Measurements from ENCODE around the gene DRC3. TPM values are rescaled to one million over a fixed set of nuclear protein-coding genes. Genes with fewer than 3 reads are reported as not detected.

Gene DRC3
- total RNA-seq, 1 experiment from 2014 or later, result not detected

DNA sequence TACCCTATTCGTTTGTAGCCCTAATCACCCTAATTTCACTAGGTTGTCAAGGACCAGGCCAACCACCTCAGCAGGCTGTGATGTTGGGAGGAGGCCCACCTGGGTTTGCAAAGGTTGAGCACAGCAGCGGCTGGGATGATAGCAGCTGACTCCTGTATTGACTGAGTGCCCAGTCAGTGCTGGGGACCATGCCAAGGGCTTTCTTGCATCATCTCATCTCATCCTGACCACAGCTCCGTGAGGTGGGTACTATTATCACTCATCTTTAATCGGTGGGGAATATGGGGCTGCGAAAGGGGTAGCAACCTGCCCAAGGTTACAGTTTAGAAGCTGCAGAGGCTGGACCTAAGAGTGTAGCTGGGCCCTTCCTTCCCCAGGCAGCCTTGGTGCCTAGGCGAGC is 54.6 kb downstream of the DRC3 start:
- no peak overlapping the region for H2AFZ ChIP-seq (ENCODE audit: low read length)
- H3K9ac ChIP-seq (ENCODE audit: low read length), result no peak overlapping the region
- no peaks in the 10 kb centered on the region for H3K9me3 ChIP-seq (ENCODE audit: low read length)
- H4K20me1 ChIP-seq (ENCODE audit: insufficient read depth, low read depth, low read length), result no peaks in the 10 kb centered on the region
- peaks cover 6% of the 10 kb centered on the region for H3K4me1 ChIP-seq (ENCODE audit: low read length)
- no peak for DNase-seq
- no peak overlapping the region for H3K4me3 ChIP-seq (ENCODE audit: low read length)
- H3K27ac ChIP-seq (ENCODE audit: low read length), result no peak overlapping the region
- H3K4me2 ChIP-seq (ENCODE audit: low read depth, low read length, poor library complexity, severe bottlenecking), result no peak overlapping the region
- H3K36me3 ChIP-seq (ENCODE audit: insufficient read depth, low read length), result peaks cover 11% of the 10 kb centered on the region; the same call in 1 of the 2 replicates
- no peaks in the 10 kb centered on the region for H3K9me2 ChIP-seq (replicated peaks; ENCODE audit: insufficient read depth, low read length)
- H3K79me2 ChIP-seq (ENCODE audit: low read length), result peaks cover 31% of the 10 kb centered on the region
- no peaks in the 10 kb centered on the region for H3K27me3 ChIP-seq (ENCODE audit: low read length)

- Histone ChIP-seq H3K9me2 (replicated peaks; ENCODE audit: insufficient read depth, low read length) (no peaks in the 10 kb centered on the region), H3K4me1 (ENCODE audit: low read length) (peaks cover 17% of the 10 kb centered on the region), H3K4me2 (ENCODE audit: low read depth, low read length, poor library complexity, severe bottlenecking) (no peak overlapping the region), H3K9ac (ENCODE audit: low read length) (no peak overlapping the region), H3K4me3 (ENCODE audit: low read length) (no peak overlapping the region), H3K79me2 (ENCODE audit: low read length) (peaks cover 41% of the 10 kb centered on the region), H3K27ac (ENCODE audit: low read length) (no peak overlapping the region), H3K9me3 (ENCODE audit: low read length) (no peaks in the 10 kb centered on the region), H3K36me3 (ENCODE audit: insufficient read depth, low read length) (peaks cover 10% of the 10 kb centered on the region; the same call in 1 of the 2 replicates), H3K27me3 (ENCODE audit: low read length) (no peaks in the 10 kb centered on the region), H4K20me1 (ENCODE audit: insufficient read depth, low read depth, low read length) (no peaks in the 10 kb centered on the region), H2AFZ (ENCODE audit: low read length) (no peak overlapping the region)
- no peak for DNase-seq
These were observed 55.7 kb downstream of the DRC3 start for GRCh38 chr17:18028114-18028951.

DNA sequence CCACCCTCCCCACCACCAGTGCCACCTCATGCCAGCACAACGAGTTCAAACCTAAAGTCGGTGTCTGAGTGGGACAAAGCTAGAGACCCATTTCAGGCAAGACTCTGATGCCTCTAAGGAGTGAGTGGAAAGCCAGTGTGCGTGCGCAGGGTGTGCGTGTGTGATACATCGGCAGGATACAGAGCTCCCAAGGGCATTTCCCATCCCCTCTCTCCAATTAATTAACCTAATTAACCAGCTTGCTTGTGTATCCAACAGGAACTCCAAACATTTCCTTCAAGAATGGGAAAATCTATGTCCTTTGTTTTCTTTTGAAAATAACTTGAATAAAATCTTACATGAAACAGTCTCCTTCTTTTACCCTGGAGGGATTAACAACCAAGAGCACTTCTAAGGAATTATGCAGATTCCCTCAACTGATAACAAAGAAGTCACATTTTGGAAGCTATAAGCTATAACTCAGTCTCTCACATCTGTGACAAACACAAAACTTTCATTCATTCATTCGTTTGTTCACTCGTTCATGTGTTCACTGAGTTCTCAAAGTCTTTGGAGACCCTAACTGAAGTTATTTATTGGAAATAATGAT is 56.4 kb downstream of the DRC3 start:
- Histone ChIP-seq H3K27me3 (ENCODE audit: low read length) (no peaks in the 10 kb centered on the region), H4K20me1 (ENCODE audit: insufficient read depth, low read depth, low read length) (no peaks in the 10 kb centered on the region), H3K9me3 (ENCODE audit: low read length) (no peaks in the 10 kb centered on the region), H3K9ac (ENCODE audit: low read length) (no peak overlapping the region), H3K4me1 (ENCODE audit: low read length) (peaks cover 20% of the 10 kb centered on the region), H3K27ac (ENCODE audit: low read length) (no peak overlapping the region), H3K4me3 (ENCODE audit: low read length) (no peak overlapping the region), H3K9me2 (replicated peaks; ENCODE audit: insufficient read depth, low read length) (no peaks in the 10 kb centered on the region), H3K36me3 (ENCODE audit: insufficient read depth, low read length) (peaks cover 7% of the 10 kb centered on the region; the same call in 1 of the 2 replicates), H3K4me2 (ENCODE audit: low read depth, low read length, poor library complexity, severe bottlenecking) (no peak overlapping the region), H2AFZ (ENCODE audit: low read length) (no peak overlapping the region), H3K79me2 (ENCODE audit: low read length) (peaks cover 47% of the 10 kb centered on the region)
- no peak for DNase-seq

GRCh38 chr17:18031955-18032354 is 59.3 kb downstream of the DRC3 start:
- peaks cover 7% of the 10 kb centered on the region; the same call in 1 of the 2 replicates for H3K36me3 ChIP-seq (ENCODE audit: insufficient read depth, low read length)
- peak overlapping the region; percentile 19; the same call in 1 of the 2 replicates for H3K9ac ChIP-seq (ENCODE audit: low read length)
- peaks cover 39% of the 10 kb centered on the region for H3K4me1 ChIP-seq (ENCODE audit: low read length)
- DNase-seq, result no peak
- H3K79me2 ChIP-seq (ENCODE audit: low read length), result peaks cover 75% of the 10 kb centered on the region
- H3K9me3 ChIP-seq (ENCODE audit: low read length), result no peaks in the 10 kb centered on the region
- H3K9me2 ChIP-seq (replicated peaks; ENCODE audit: insufficient read depth, low read length), result no peaks in the 10 kb centered on the region
- H4K20me1 ChIP-seq (ENCODE audit: insufficient read depth, low read depth, low read length), result no peaks in the 10 kb centered on the region
- H3K27me3 ChIP-seq (ENCODE audit: low read length), result no peaks in the 10 kb centered on the region
- H2AFZ ChIP-seq (ENCODE audit: low read length), result no peak overlapping the region
- H3K4me3 ChIP-seq (ENCODE audit: low read length), result no peak overlapping the region
- H3K27ac ChIP-seq (ENCODE audit: low read length), result no peak overlapping the region
- H3K4me2 ChIP-seq (ENCODE audit: low read depth, low read length, poor library complexity, severe bottlenecking), result no peak overlapping the region

- H3K9ac ChIP-seq (ENCODE audit: low read length), result no peak overlapping the region; the same call in 1 of the 2 replicates
- DNase-seq, result peak; percentile 94
- no peaks in the 10 kb centered on the region for H3K9me3 ChIP-seq (ENCODE audit: low read length)
- H2AFZ ChIP-seq (ENCODE audit: low read length), result no peak overlapping the region
- H3K4me1 ChIP-seq (ENCODE audit: low read length), result peaks cover 52% of the 10 kb centered on the region
- H3K9me2 ChIP-seq (replicated peaks; ENCODE audit: insufficient read depth, low read length), result no peaks in the 10 kb centered on the region
- peak overlapping the region; percentile 15 for H3K4me2 ChIP-seq (ENCODE audit: low read depth, low read length, poor library complexity, severe bottlenecking)
- H3K79me2 ChIP-seq (ENCODE audit: low read length), result peaks cover 84% of the 10 kb centered on the region
- H3K27me3 ChIP-seq (ENCODE audit: low read length), result no peaks in the 10 kb centered on the region
- H3K36me3 ChIP-seq (ENCODE audit: insufficient read depth, low read length), result no peaks in the 10 kb centered on the region
- H3K27ac ChIP-seq (ENCODE audit: low read length), result no peak overlapping the region
- no peak overlapping the region for H3K4me3 ChIP-seq (ENCODE audit: low read length)
- no peaks in the 10 kb centered on the region for H4K20me1 ChIP-seq (ENCODE audit: insufficient read depth, low read depth, low read length)
These were observed 60.9 kb downstream of the DRC3 start for GRCh38 chr17:18033442-18034099.

GRCh38 chr17:18035704-18036103 is 63.0 kb downstream of the DRC3 start:
- H3K4me3 ChIP-seq (ENCODE audit: low read length), result no peak overlapping the region
- H3K9me3 ChIP-seq (ENCODE audit: low read length), result no peaks in the 10 kb centered on the region
- H3K27ac ChIP-seq (ENCODE audit: low read length), result no peak overlapping the region
- H3K36me3 ChIP-seq (ENCODE audit: insufficient read depth, low read length), result no peaks in the 10 kb centered on the region
- H3K27me3 ChIP-seq (ENCODE audit: low read length), result no peaks in the 10 kb centered on the region
- no peak overlapping the region for H3K9ac ChIP-seq (ENCODE audit: low read length)
- H4K20me1 ChIP-seq (ENCODE audit: insufficient read depth, low read depth, low read length), result no peaks in the 10 kb centered on the region
- no peak for DNase-seq
- no peak overlapping the region for H2AFZ ChIP-seq (ENCODE audit: low read length)
- peaks cover 58% of the 10 kb centered on the region for H3K4me1 ChIP-seq (ENCODE audit: low read length)
- no peak overlapping the region for H3K4me2 ChIP-seq (ENCODE audit: low read depth, low read length, poor library complexity, severe bottlenecking)
- H3K9me2 ChIP-seq (replicated peaks; ENCODE audit: insufficient read depth, low read length), result no peaks in the 10 kb centered on the region
- H3K79me2 ChIP-seq (ENCODE audit: low read length), result peaks cover 90% of the 10 kb centered on the region

- H3K27me3 ChIP-seq (ENCODE audit: low read length), result no peaks in the 10 kb centered on the region
- H3K79me2 ChIP-seq (ENCODE audit: low read length), result peaks cover 92% of the 10 kb centered on the region
- peaks cover 68% of the 10 kb centered on the region for H3K4me1 ChIP-seq (ENCODE audit: low read length)
- peak overlapping the region; percentile 70 for H3K27ac ChIP-seq (ENCODE audit: low read length)
- H3K4me3 ChIP-seq (ENCODE audit: low read length), result peak overlapping the region; percentile 81
- no peaks in the 10 kb centered on the region for H4K20me1 ChIP-seq (ENCODE audit: insufficient read depth, low read depth, low read length)
- peak overlapping the region; percentile 89 for H3K9ac ChIP-seq (ENCODE audit: low read length)
- H3K9me2 ChIP-seq (replicated peaks; ENCODE audit: insufficient read depth, low read length), result no peaks in the 10 kb centered on the region
- H3K4me2 ChIP-seq (ENCODE audit: low read depth, low read length, poor library complexity, severe bottlenecking), result peak overlapping the region; percentile 92
- DNase-seq, result peak; percentile 76
- H3K36me3 ChIP-seq (ENCODE audit: insufficient read depth, low read length), result no peaks in the 10 kb centered on the region
- no peaks in the 10 kb centered on the region for H3K9me3 ChIP-seq (ENCODE audit: low read length)
- no peak overlapping the region for H2AFZ ChIP-seq (ENCODE audit: low read length)
These were observed 64.8 kb downstream of the DRC3 start for GRCh38 chr17:18037486-18037885.
